Transverse colon (tissue), 4 donors: ENCODE results near the gene INTS12.

Experiments used
- EP300 ChIP-seq: sonication (generic); formaldehyde crosslinking; IDR thresholded peaks from one replicate; pipeline ENCODE4 v1.6.1; 2017; ENCODE audit warnings: antibody characterized with exemption, low read depth
- POLR2A ChIP-seq: fragments of 450-650 bp; IDR thresholded peaks from one replicate; pipeline ENCODE4 v1.6.1; 2016; ENCODE audit warnings: antibody characterized with exemption, mild to moderate bottlenecking, moderate library complexity
- POLR2AphosphoS5 ChIP-seq, 3 donors: sonication (generic); formaldehyde crosslinking; IDR thresholded peaks; one replicate each; pipeline ENCODE4 v1.6.1; 2016; ENCODE audit warnings: antibody characterized with exemption in 3 of 3
- TF ChIP-seq, protein P1 (sequence below), 5 experiments: fragments of 200-600 bp in 3 of 5; fragments of 450-650 bp in 2 of 5; sonication (generic) in 3 of 5; IDR thresholded peaks; 1 replicate in 2 of 5; 2 replicates in 3 of 5; pipeline ENCODE4 v1.5.1; 2016 to 2017; ENCODE audit warnings: antibody characterized with exemption in 5 of 5, inconsistent platforms in 3 of 5, mild to moderate bottlenecking in 2 of 5, moderate library complexity in 1 of 5

DNA sequence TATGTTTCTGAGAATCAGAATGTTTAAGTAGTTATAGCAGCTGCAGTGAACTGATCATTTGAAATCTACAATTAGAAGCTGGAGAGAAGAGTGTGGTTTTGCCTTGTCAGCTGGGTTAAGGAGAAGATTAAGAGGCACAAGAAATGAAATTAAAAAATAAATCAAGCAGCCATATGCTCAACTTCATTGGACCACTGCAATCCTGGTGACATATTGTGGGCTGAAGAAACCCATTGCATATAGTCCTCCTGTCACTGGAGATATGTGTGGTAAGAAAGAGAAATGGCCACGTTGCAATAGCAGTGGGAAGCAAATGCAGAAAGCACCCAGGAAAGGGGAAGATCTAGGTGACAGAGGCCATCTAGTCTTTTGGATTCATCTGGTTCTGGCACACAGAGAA, 63.0 kb downstream of the INTS12 start:
- TF ChIP-seq, protein P1, sequence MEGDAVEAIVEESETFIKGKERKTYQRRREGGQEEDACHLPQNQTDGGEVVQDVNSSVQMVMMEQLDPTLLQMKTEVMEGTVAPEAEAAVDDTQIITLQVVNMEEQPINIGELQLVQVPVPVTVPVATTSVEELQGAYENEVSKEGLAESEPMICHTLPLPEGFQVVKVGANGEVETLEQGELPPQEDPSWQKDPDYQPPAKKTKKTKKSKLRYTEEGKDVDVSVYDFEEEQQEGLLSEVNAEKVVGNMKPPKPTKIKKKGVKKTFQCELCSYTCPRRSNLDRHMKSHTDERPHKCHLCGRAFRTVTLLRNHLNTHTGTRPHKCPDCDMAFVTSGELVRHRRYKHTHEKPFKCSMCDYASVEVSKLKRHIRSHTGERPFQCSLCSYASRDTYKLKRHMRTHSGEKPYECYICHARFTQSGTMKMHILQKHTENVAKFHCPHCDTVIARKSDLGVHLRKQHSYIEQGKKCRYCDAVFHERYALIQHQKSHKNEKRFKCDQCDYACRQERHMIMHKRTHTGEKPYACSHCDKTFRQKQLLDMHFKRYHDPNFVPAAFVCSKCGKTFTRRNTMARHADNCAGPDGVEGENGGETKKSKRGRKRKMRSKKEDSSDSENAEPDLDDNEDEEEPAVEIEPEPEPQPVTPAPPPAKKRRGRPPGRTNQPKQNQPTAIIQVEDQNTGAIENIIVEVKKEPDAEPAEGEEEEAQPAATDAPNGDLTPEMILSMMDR (IDR thresholded peaks at IDR 0.05), result no peak
- TF ChIP-seq POLR2A (no peak), POLR2AphosphoS5 (IDR thresholded peaks at IDR 0.05) (no peak), EP300 (no peak)
